G401 (cell line): ENCODE data around the gene TNFRSF12A. TPM values are rescaled to one million over a fixed set of nuclear protein-coding genes. Genes with fewer than 3 reads are reported as not detected.

Experiments
- DNase-seq: peaks from one replicate; pipeline ENCODE4 v3.0.0-alpha.2; 2015; ENCODE audit warnings: low spot score
- in situ Hi-C: cut with HindIII; loops from 2 replicates; pipeline ENCODE4 v1.10.0; 2016; ENCODE audit warnings: low sequenced_read_pairs, mixed read lengths
- total RNA-seq: library from RNA; depleted of rRNA; stranded (reverse); fragments of >200 nt; shearing (Covaris generic); gene quantifications from 2 replicates; pipeline ENCODE4 v1.2.3, GENCODE V29; 2014

The TNFRSF12A gene
- total RNA-seq, 1 experiment from 2014 or later, result 129 TPM

- in situ Hi-C loops, result no loop called here
- peak; percentile 24 for DNase-seq
Observed at GRCh38 chr16:3022684-3023414, 2.7 kb downstream of the TNFRSF12A start.

GRCh38 chr16:3023415-3023668, 3.2 kb downstream of the TNFRSF12A start:
- in situ Hi-C loops, result no loop called here
- DNase-seq, result peak; percentile 70

GRCh38 chr16:3023669-3024478, 3.7 kb downstream of the TNFRSF12A start, which contains the start of the genes HCFC1R1 and THOC6:
Gene HCFC1R1, minus strand, starts transcription at chr16:3023942. Its CDS starts 1 bp downstream, at chr16:3023941.
Gene THOC6, plus strand, starts transcription at chr16:3024035. Its CDS starts 292 bp downstream, at chr16:3024327.
- DNase-seq, result peak; percentile 99
- in situ Hi-C loops, result no loop called here

- in situ Hi-C loops, result no loop called here
- DNase-seq, result no peak
Observed at GRCh38 chr16:3025032-3026002, 5.1 kb downstream of the TNFRSF12A start.

GRCh38 chr16:3026003-3026378, 5.8 kb downstream of the TNFRSF12A start:
- in situ Hi-C loops, result no loop called here
- DNase-seq, result no peak

- DNase-seq, result no peak
- in situ Hi-C loops, result no loop called here
Observed at GRCh38 chr16:3026609-3027488, 6.7 kb downstream of the TNFRSF12A start.

- in situ Hi-C loops, result no loop called here
- DNase-seq, result no peak
Observed at GRCh38 chr16:3027489-3027795, 7.3 kb downstream of the TNFRSF12A start.

- peak; percentile 91 for DNase-seq
- in situ Hi-C loops, result no loop called here
Observed at GRCh38 chr16:3027983-3028715, 8.0 kb downstream of the TNFRSF12A start.

- in situ Hi-C loops, result no loop called here
- no peak for DNase-seq
Observed at GRCh38 chr16:3028716-3029319, 8.7 kb downstream of the TNFRSF12A start.

GRCh38 chr16:3029491-3030221, 9.5 kb downstream of the TNFRSF12A start:
- in situ Hi-C loops, result no loop called here
- no peak for DNase-seq

GRCh38 chr16:3030222-3031212, 10.3 kb downstream of the TNFRSF12A start:
- no peak for DNase-seq
- in situ Hi-C loops, result no loop called here

- in situ Hi-C loops, result no loop called here
- no peak for DNase-seq
Observed at GRCh38 chr16:3032624-3033023, 12.5 kb downstream of the TNFRSF12A start.

GRCh38 chr16:3035289-3035971, 15.3 kb downstream of the TNFRSF12A start:
- DNase-seq, result no peak
- in situ Hi-C loops, result no loop called here

GRCh38 chr16:3035972-3036725, 16.0 kb downstream of the TNFRSF12A start:
- no peak for DNase-seq
- in situ Hi-C loops, result no loop called here
